HEK293T (cell line): Measurements from ENCODE around the gene HSPA9.

Experiments
- ARNT ChIP-seq: fragments of 450-650 bp; IDR thresholded peaks from 2 replicates; pipeline ENCODE4 v1.6.1; 2017; ENCODE audit warnings: mild to moderate bottlenecking
- ELF4 ChIP-seq: fragments of 450-650 bp; IDR thresholded peaks from 2 replicates; pipeline ENCODE4 v1.6.1; 2017; ENCODE audit warnings: antibody characterized with exemption
- FOXA1 ChIP-seq: fragments of 450-650 bp; IDR thresholded peaks from 2 replicates; pipeline ENCODE4 v1.6.1; 2016; ENCODE audit warnings: mild to moderate bottlenecking
- FOXK2 ChIP-seq: fragments of 450-650 bp; IDR thresholded peaks from 2 replicates; pipeline ENCODE4 v1.6.1; 2016; ENCODE audit warnings: mild to moderate bottlenecking
- FOXM1 ChIP-seq: fragments of 450-650 bp; IDR thresholded peaks from 2 replicates; pipeline ENCODE4 v1.6.1; 2017; ENCODE audit warnings: mild to moderate bottlenecking, borderline replicate concordance
- HDGF ChIP-seq: fragments of 450-650 bp; IDR thresholded peaks from 2 replicates; pipeline ENCODE4 v1.6.1; 2017; ENCODE audit warnings: antibody characterized with exemption, borderline replicate concordance
- L3MBTL2 ChIP-seq: fragments of 450-650 bp; conservative IDR thresholded peaks from 2 replicates; pipeline ENCODE4 v1.6.1; 2016; ENCODE audit warnings: mild to moderate bottlenecking
- NFRKB ChIP-seq: fragments of 450-650 bp; IDR thresholded peaks from 2 replicates; pipeline ENCODE4 v1.6.1; 2016; ENCODE audit warnings: mild to moderate bottlenecking, moderate library complexity
- PKNOX1 ChIP-seq: fragments of 450-650 bp; IDR thresholded peaks from 2 replicates; pipeline ENCODE4 v1.6.1; 2016
- SP1 ChIP-seq: fragments of 450-650 bp; IDR thresholded peaks from 2 replicates; pipeline ENCODE4 v1.6.1; 2017
- SUZ12 ChIP-seq: fragments of 450-650 bp; IDR thresholded peaks from 2 replicates; pipeline ENCODE4 v1.6.1; 2016; ENCODE audit warnings: mild to moderate bottlenecking
- TARDBP ChIP-seq: fragments of 450-650 bp; IDR thresholded peaks from 2 replicates; pipeline ENCODE4 v1.6.1; 2016
- ZNF384 ChIP-seq: fragments of 450-650 bp; IDR thresholded peaks from 2 replicates; pipeline ENCODE4 v1.6.1; 2016

GRCh38 chr5:138560971-138561370 lies 14.2 kb downstream of the HSPA9 start:
- TF ChIP-seq L3MBTL2 (no peak), PKNOX1 (no peak), NFRKB (no peak), ZNF384 (no peak), FOXA1 (no peak), FOXM1 (no peak), SUZ12 (no peak), SP1 (no peak), TARDBP (no peak), HDGF (no peak), FOXK2 (no peak), ELF4 (no peak), ARNT (no peak)
